ENCODE results near the gene CDK2AP2.

Gene CDK2AP2

GRCh38 chr11:67491276-67492068, 16.5 kb downstream of the CDK2AP2 start:
- Histone ChIP-seq H2AFZ (ENCODE audit: low read depth, low read length) (no peak overlapping the region), H3K4me1 (ENCODE audit: low read length) (peaks cover 16% of the 10 kb centered on the region), H3K4me2 (ENCODE audit: low read length) (no peak overlapping the region), H3K4me3 (ENCODE audit: low read length) (no peak overlapping the region), H3K27ac (ENCODE audit: low read length) (no peak overlapping the region), H3K9me3 (ENCODE audit: insufficient read depth, low read length) (no peaks in the 10 kb centered on the region), H3K36me3 (replicated peaks; ENCODE audit: low read depth, low read length) (peaks cover 73% of the 10 kb centered on the region), H3K27me3 (ENCODE audit: low read depth, low read length) (no peaks in the 10 kb centered on the region), H4K20me1 (ENCODE audit: insufficient read depth, low read length) (peaks cover 9% of the 10 kb centered on the region; the same call in 1 of the 2 replicates), H3K9ac (ENCODE audit: low read length) (no peak overlapping the region), H3K79me2 (ENCODE audit: low read length) (peaks cover 11% of the 10 kb centered on the region)
- no peak for TF ChIP-seq EZH2phosphoT487 (IDR thresholded peaks at IDR 0.05; ENCODE audit: low read depth)
- TF ChIP-seq, protein P1, sequence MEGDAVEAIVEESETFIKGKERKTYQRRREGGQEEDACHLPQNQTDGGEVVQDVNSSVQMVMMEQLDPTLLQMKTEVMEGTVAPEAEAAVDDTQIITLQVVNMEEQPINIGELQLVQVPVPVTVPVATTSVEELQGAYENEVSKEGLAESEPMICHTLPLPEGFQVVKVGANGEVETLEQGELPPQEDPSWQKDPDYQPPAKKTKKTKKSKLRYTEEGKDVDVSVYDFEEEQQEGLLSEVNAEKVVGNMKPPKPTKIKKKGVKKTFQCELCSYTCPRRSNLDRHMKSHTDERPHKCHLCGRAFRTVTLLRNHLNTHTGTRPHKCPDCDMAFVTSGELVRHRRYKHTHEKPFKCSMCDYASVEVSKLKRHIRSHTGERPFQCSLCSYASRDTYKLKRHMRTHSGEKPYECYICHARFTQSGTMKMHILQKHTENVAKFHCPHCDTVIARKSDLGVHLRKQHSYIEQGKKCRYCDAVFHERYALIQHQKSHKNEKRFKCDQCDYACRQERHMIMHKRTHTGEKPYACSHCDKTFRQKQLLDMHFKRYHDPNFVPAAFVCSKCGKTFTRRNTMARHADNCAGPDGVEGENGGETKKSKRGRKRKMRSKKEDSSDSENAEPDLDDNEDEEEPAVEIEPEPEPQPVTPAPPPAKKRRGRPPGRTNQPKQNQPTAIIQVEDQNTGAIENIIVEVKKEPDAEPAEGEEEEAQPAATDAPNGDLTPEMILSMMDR (IDR thresholded peaks at IDR 0.05; ENCODE audit: low read depth, low read length): no peak

- no peak overlapping the region for H3K27ac ChIP-seq (ENCODE audit: low read length)
- no peaks in the 10 kb centered on the region for H3K9me3 ChIP-seq (ENCODE audit: insufficient read depth, low read length)
- TF ChIP-seq, protein P1 (IDR thresholded peaks at IDR 0.05; ENCODE audit: low read depth, low read length): no peak
- no peak for TF ChIP-seq EZH2phosphoT487 (IDR thresholded peaks at IDR 0.05; ENCODE audit: low read depth)
- H3K36me3 ChIP-seq (replicated peaks; ENCODE audit: low read depth, low read length): peaks cover 71% of the 10 kb centered on the region
- no peak overlapping the region for H2AFZ ChIP-seq (ENCODE audit: low read depth, low read length)
- peaks cover 10% of the 10 kb centered on the region; the same call in 1 of the 2 replicates for H4K20me1 ChIP-seq (ENCODE audit: insufficient read depth, low read length)
- no peaks in the 10 kb centered on the region for H3K27me3 ChIP-seq (ENCODE audit: low read depth, low read length)
- peaks cover 18% of the 10 kb centered on the region for H3K79me2 ChIP-seq (ENCODE audit: low read length)
- no peak overlapping the region for H3K4me3 ChIP-seq (ENCODE audit: low read length)
- H3K4me1 ChIP-seq (ENCODE audit: low read length): peaks cover 24% of the 10 kb centered on the region
- H3K4me2 ChIP-seq (ENCODE audit: low read length): no peak overlapping the region
- no peak overlapping the region for H3K9ac ChIP-seq (ENCODE audit: low read length)
Measured at GRCh38 chr11:67490727-67491065, 17.3 kb downstream of the CDK2AP2 start.

DNA sequence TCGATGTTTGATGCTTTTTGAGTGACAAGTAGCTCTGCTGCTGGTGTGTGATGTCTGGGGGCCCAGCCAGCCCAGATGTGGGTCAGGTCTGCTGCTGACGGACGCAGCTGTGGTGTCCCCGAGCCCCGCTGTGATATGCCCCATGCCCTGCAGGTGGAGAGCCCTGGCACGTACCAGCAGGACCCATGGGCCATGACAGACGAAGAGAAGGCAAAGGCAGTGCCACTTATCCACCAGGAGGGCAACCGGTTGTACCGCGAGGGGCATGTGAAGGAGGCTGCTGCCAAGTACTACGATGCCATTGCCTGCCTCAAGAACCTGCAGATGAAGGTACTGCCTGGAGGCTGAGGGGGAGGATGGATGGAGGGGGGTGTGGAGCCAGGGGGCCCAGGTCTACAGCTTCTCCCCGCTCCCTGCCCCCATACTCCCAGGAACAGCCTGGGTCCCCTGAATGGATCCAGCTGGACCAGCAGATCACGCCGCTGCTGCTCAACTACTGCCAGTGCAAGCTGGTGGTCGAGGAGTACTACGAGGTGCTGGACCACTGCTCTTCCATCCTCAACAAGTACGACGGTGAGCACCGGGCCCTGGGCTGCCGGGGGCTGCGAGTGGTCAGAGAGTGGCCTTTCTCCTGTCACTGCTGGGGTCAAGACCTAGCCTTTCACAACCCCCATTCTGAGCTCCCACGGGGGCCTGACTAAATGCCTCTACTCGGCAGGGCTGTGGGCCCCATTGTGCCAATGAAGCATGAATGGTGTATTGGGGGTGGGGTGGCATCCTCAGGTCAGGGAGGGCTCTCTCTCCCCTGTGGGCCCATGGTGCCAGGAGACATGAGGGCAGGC, 17.9 kb downstream of the CDK2AP2 start:
- H3K36me3 ChIP-seq (replicated peaks; ENCODE audit: low read depth, low read length): peaks cover 66% of the 10 kb centered on the region

More for the DNA sequence above, 17.9 kb downstream of the CDK2AP2 start:
- no peaks in the 10 kb centered on the region for H3K9me3 ChIP-seq (ENCODE audit: insufficient read depth, low read length)
- H4K20me1 ChIP-seq (ENCODE audit: insufficient read depth, low read length): peaks cover 10% of the 10 kb centered on the region; the same call in 1 of the 2 replicates
- peaks cover 30% of the 10 kb centered on the region for H3K4me1 ChIP-seq (ENCODE audit: low read length)
- H3K27me3 ChIP-seq (ENCODE audit: low read depth, low read length): no peaks in the 10 kb centered on the region
- H3K4me2 ChIP-seq (ENCODE audit: low read length): no peak overlapping the region
- H3K9ac ChIP-seq (ENCODE audit: low read length): no peak overlapping the region
- no peak overlapping the region for H3K27ac ChIP-seq (ENCODE audit: low read length)
- no peak overlapping the region for H3K4me3 ChIP-seq (ENCODE audit: low read length)
- no peak for TF ChIP-seq EZH2phosphoT487 (IDR thresholded peaks at IDR 0.05; ENCODE audit: low read depth)
- TF ChIP-seq, protein P1 (IDR thresholded peaks at IDR 0.05; ENCODE audit: low read depth, low read length): no peak
- H2AFZ ChIP-seq (ENCODE audit: low read depth, low read length): no peak overlapping the region
- peaks cover 24% of the 10 kb centered on the region for H3K79me2 ChIP-seq (ENCODE audit: low read length)
